ENCODE results near the gene SYN1. TPM values are rescaled to one million over a fixed set of nuclear protein-coding genes. Genes with fewer than 3 reads are reported as not detected.
"Not testable (repeated sequence)": the region's sequence is repeated elsewhere in the genome, so short reads cannot be mapped to it uniquely, and the experiment has no call there.

SYN1 gene
- total RNA-seq, 3 donors from 2014 or later, result 0.78 to 4.1 (median 1.6) TPM

- no peak overlapping the region for H3K4me3 ChIP-seq
- ATAC-seq (no peak), DNase-seq (no peak)
- no peaks in the 10 kb centered on the region for H3K4me1 ChIP-seq (ENCODE audit: low read depth)
- H3K36me3 ChIP-seq (ENCODE audit: low read depth), result no peaks in the 10 kb centered on the region
- H3K9me3 ChIP-seq, result no peaks in the 10 kb centered on the region
- TF ChIP-seq, protein P1, sequence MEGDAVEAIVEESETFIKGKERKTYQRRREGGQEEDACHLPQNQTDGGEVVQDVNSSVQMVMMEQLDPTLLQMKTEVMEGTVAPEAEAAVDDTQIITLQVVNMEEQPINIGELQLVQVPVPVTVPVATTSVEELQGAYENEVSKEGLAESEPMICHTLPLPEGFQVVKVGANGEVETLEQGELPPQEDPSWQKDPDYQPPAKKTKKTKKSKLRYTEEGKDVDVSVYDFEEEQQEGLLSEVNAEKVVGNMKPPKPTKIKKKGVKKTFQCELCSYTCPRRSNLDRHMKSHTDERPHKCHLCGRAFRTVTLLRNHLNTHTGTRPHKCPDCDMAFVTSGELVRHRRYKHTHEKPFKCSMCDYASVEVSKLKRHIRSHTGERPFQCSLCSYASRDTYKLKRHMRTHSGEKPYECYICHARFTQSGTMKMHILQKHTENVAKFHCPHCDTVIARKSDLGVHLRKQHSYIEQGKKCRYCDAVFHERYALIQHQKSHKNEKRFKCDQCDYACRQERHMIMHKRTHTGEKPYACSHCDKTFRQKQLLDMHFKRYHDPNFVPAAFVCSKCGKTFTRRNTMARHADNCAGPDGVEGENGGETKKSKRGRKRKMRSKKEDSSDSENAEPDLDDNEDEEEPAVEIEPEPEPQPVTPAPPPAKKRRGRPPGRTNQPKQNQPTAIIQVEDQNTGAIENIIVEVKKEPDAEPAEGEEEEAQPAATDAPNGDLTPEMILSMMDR (IDR thresholded peaks at IDR 0.05), result no peak
- intact Hi-C loops (cut with DNase I, micrococcal nuclease), result no loop called here
Measured at GRCh38 chrX:47605024-47605423, 14.6 kb downstream of the SYN1 start.

GRCh38 chrX:47603125-47603524 lies 16.5 kb downstream of the SYN1 start:
- H3K4me1 ChIP-seq (ENCODE audit: low read depth); DNase-seq; ATAC-seq; H3K36me3 ChIP-seq (ENCODE audit: low read depth); intact Hi-C loops (cut with DNase I, micrococcal nuclease); H3K4me3 ChIP-seq; H3K9me3 ChIP-seq: not testable (repeated sequence)

DNA sequence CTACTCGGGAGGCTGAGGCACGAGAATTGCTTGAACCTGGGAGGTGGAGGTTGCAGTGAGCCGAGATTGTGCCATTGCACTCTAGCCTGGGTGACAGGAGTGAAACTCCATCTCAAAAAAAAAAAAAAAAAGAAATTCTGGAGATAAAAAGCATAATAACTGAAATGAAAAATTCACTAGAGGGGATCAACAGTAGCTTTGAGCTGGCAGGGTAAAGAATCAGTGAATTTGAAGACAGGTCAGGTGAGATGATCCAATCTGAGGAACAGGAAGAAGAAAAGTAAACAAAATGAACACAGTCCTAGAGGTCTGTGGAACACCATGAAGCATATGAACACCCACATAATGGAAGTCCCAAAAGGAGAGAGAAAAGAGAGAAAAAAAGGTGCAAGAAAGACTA lies 22.4 kb downstream of the SYN1 start:
- TF ChIP-seq, protein P1 (IDR thresholded peaks at IDR 0.05), result no peak
- Histone ChIP-seq H3K4me1 (ENCODE audit: low read depth) (no peaks in the 10 kb centered on the region), H3K36me3 (ENCODE audit: low read depth) (no peaks in the 10 kb centered on the region), H3K4me3 (no peak overlapping the region), H3K9me3 (no peaks in the 10 kb centered on the region)
- intact Hi-C loops (cut with DNase I, micrococcal nuclease), result no loop called here
- DNase-seq (no peak), ATAC-seq (no peak)

DNA sequence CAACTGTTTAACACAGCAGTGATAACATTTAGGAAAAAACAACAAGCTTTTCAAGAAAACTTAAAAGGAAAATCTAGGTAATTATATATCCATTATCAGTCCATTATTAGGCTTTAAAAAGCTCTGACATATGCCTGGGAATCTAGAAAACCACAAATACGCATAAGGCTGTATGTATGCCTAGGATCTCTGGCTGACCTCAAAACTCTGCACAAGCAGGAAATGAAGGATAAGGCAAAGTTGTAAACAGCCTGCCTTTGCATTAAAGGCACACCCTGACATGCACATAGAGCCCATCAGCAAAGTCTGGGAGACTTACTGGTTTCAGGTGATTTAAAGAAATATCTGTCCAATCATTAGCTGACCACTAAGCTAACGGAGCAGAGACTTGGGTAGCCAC lies 23.4 kb downstream of the SYN1 start:
- no peaks in the 10 kb centered on the region for H3K9me3 ChIP-seq
- intact Hi-C loops (cut with DNase I, micrococcal nuclease), result no loop called here
- H3K36me3 ChIP-seq (ENCODE audit: low read depth), result no peaks in the 10 kb centered on the region
- H3K4me1 ChIP-seq (ENCODE audit: low read depth), result no peaks in the 10 kb centered on the region
- DNase-seq, result no peak
- no peak for ATAC-seq
- no peak overlapping the region for H3K4me3 ChIP-seq
- TF ChIP-seq, protein P1 (IDR thresholded peaks at IDR 0.05), result no peak

- H3K9me3 ChIP-seq, result no peaks in the 10 kb centered on the region
- no peak for ATAC-seq
- TF ChIP-seq, protein P1 (IDR thresholded peaks at IDR 0.05), result no peak
Measured at GRCh38 chrX:47595716-47596251, 23.9 kb downstream of the SYN1 start.

GRCh38 chrX:47593522-47593921 lies 26.1 kb downstream of the SYN1 start:
- H3K36me3 ChIP-seq (ENCODE audit: low read depth), result no peaks in the 10 kb centered on the region
- TF ChIP-seq, protein P1 (IDR thresholded peaks at IDR 0.05), result no peak
- H3K4me3 ChIP-seq, result no peak overlapping the region
- H3K4me1 ChIP-seq (ENCODE audit: low read depth), result no peaks in the 10 kb centered on the region
- no peak for DNase-seq
- no peaks in the 10 kb centered on the region for H3K9me3 ChIP-seq
- ATAC-seq, result no peak
- intact Hi-C loops (cut with DNase I, micrococcal nuclease), result no loop called here

More at GRCh38 chrX:47595716-47596251, 23.9 kb downstream of the SYN1 start:
- no peaks in the 10 kb centered on the region for H3K4me1 ChIP-seq (ENCODE audit: low read depth)
- intact Hi-C loops (cut with DNase I, micrococcal nuclease), result no loop called here
- H3K4me3 ChIP-seq, result no peak overlapping the region
- H3K36me3 ChIP-seq (ENCODE audit: low read depth), result no peaks in the 10 kb centered on the region
- no peak for DNase-seq

Measured in mucosa of descending colon (tissue), 3 donors.